ENCODE measurements around the gene TRPM4.

DNA sequence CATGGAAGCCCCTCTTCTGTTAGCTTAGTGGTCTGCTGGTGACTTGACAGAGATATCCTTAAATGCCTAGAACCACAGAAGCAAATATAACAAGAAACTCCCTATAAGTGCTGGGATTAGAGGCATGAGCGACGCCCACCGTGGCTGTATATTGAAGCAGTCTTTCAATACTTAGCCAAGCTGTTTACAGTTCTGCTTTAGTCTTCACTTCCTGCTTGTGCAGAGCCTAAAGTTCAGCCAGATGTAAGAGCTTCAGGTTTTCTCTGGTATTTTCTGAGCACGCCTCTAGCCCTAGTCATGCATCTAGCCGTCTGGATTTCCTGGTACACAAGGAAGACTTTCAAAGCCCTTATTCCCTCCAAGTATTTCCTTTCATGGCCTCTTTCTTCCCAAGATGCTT is 28.5 kb downstream of the TRPM4 start:
- TF ChIP-seq, protein P1, sequence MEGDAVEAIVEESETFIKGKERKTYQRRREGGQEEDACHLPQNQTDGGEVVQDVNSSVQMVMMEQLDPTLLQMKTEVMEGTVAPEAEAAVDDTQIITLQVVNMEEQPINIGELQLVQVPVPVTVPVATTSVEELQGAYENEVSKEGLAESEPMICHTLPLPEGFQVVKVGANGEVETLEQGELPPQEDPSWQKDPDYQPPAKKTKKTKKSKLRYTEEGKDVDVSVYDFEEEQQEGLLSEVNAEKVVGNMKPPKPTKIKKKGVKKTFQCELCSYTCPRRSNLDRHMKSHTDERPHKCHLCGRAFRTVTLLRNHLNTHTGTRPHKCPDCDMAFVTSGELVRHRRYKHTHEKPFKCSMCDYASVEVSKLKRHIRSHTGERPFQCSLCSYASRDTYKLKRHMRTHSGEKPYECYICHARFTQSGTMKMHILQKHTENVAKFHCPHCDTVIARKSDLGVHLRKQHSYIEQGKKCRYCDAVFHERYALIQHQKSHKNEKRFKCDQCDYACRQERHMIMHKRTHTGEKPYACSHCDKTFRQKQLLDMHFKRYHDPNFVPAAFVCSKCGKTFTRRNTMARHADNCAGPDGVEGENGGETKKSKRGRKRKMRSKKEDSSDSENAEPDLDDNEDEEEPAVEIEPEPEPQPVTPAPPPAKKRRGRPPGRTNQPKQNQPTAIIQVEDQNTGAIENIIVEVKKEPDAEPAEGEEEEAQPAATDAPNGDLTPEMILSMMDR (IDR thresholded peaks at IDR 0.05), result no peak
- no peak for TF ChIP-seq POLR2A (IDR thresholded peaks at IDR 0.05)

Measured in esophagus squamous epithelium (tissue), 4 donors.